ENCODE measurements around the gene CPE.

CPE gene

DNA sequence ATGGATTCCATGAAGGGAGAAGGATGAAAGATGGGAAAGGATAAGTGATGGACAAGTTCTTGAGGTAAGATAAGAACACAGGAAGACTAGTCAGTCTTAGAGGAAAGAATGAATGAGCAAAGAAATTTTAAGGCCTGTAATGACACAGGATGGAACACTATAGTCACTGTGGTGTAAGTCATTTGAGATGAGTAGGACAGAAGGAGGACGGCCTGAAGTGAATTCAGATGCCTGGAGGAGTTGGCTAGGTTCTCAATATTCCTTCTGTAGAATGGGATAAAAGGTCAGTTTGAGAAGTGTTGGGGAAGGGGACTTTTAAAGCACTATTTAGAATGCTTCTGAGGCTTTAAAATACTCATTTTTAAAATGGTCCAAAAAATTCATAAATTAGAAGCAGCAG, 47.4 kb upstream of the CPE start:
- peak overlapping the region; percentile 95; the same call in 1 of the 2 replicates for H3K9ac ChIP-seq (ENCODE audit: low read length)
- H3K9me2 ChIP-seq (ENCODE audit: low read depth, low read length): no peaks in the 10 kb centered on the region
- peaks cover 10% of the 10 kb centered on the region; the same call in 1 of the 2 replicates for H4K20me1 ChIP-seq (ENCODE audit: insufficient read depth, low read length)
- H3F3A ChIP-seq (ENCODE audit: insufficient read depth, low read length): no peaks in the 10 kb centered on the region
- H3K36me3 ChIP-seq (ENCODE audit: insufficient read depth, low read length): peaks cover 82% of the 10 kb centered on the region
- H3K27ac ChIP-seq (ENCODE audit: low read depth, low read length, poor library complexity, severe bottlenecking): no peak overlapping the region
- peak overlapping the region; percentile 96 for H3K4me2 ChIP-seq (ENCODE audit: low read length)
- H3K4me1 ChIP-seq (ENCODE audit: insufficient read depth, low read length, severe bottlenecking): peaks cover 64% of the 10 kb centered on the region
- TF ChIP-seq, protein P1, sequence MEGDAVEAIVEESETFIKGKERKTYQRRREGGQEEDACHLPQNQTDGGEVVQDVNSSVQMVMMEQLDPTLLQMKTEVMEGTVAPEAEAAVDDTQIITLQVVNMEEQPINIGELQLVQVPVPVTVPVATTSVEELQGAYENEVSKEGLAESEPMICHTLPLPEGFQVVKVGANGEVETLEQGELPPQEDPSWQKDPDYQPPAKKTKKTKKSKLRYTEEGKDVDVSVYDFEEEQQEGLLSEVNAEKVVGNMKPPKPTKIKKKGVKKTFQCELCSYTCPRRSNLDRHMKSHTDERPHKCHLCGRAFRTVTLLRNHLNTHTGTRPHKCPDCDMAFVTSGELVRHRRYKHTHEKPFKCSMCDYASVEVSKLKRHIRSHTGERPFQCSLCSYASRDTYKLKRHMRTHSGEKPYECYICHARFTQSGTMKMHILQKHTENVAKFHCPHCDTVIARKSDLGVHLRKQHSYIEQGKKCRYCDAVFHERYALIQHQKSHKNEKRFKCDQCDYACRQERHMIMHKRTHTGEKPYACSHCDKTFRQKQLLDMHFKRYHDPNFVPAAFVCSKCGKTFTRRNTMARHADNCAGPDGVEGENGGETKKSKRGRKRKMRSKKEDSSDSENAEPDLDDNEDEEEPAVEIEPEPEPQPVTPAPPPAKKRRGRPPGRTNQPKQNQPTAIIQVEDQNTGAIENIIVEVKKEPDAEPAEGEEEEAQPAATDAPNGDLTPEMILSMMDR (IDR thresholded peaks at IDR 0.05; ENCODE audit: low read length): no peak; the same call in 1 of the 2 replicates
- no peak for TF ChIP-seq EZH2 (IDR thresholded peaks at IDR 0.05; ENCODE audit: borderline replicate concordance, low read length)
- H2AFZ ChIP-seq (ENCODE audit: low read length): no peak overlapping the region
- H3K9me3 ChIP-seq (ENCODE audit: low read length): no peaks in the 10 kb centered on the region
- H3K4me3 ChIP-seq (ENCODE audit: low read depth, low read length, poor library complexity, severe bottlenecking): peak overlapping the region; percentile 96
- no peaks in the 10 kb centered on the region for H3K27me3 ChIP-seq (ENCODE audit: insufficient read depth, low read length)
- peaks cover 84% of the 10 kb centered on the region for H3K79me2 ChIP-seq (ENCODE audit: insufficient read depth, low read length)

DNA sequence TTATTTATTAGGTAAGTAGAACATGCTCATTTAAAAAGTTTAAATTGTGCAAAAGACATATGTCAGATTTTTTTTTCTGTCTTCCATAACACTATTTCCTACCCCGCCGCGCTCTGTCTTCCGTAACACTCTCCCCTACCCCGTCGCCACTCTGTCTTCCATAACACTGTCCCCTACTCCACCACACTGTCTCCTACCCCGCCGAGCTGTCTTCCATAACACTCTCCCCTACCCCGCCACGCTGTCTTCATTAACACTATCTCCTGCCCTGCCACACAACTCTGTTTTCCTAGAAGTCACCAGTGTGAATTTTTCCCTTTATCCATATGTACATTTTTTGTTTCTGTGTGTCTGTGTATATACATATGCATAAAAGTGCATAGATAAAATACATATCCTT, 47.0 kb upstream of the CPE start:
- no peaks in the 10 kb centered on the region for H3F3A ChIP-seq (ENCODE audit: insufficient read depth, low read length)
- H3K9me2 ChIP-seq (ENCODE audit: low read depth, low read length): no peaks in the 10 kb centered on the region
- H3K9me3 ChIP-seq (ENCODE audit: low read length): no peaks in the 10 kb centered on the region
- no peak overlapping the region for H3K27ac ChIP-seq (ENCODE audit: low read depth, low read length, poor library complexity, severe bottlenecking)
- H3K4me3 ChIP-seq (ENCODE audit: low read depth, low read length, poor library complexity, severe bottlenecking): peak overlapping the region; percentile 96
- no peak overlapping the region for H2AFZ ChIP-seq (ENCODE audit: low read length)
- peaks cover 87% of the 10 kb centered on the region for H3K36me3 ChIP-seq (ENCODE audit: insufficient read depth, low read length)
- peaks cover 10% of the 10 kb centered on the region; the same call in 1 of the 2 replicates for H4K20me1 ChIP-seq (ENCODE audit: insufficient read depth, low read length)
- peaks cover 89% of the 10 kb centered on the region for H3K79me2 ChIP-seq (ENCODE audit: insufficient read depth, low read length)
- H3K9ac ChIP-seq (ENCODE audit: low read length): peak overlapping the region; percentile 95; the same call in 1 of the 2 replicates
- H3K4me1 ChIP-seq (ENCODE audit: insufficient read depth, low read length, severe bottlenecking): peaks cover 61% of the 10 kb centered on the region
- TF ChIP-seq EZH2 (IDR thresholded peaks at IDR 0.05; ENCODE audit: borderline replicate concordance, low read length): no peak
- TF ChIP-seq, protein P1 (IDR thresholded peaks at IDR 0.05; ENCODE audit: low read length): no peak
- H3K4me2 ChIP-seq (ENCODE audit: low read length): peak overlapping the region; percentile 96
- no peaks in the 10 kb centered on the region for H3K27me3 ChIP-seq (ENCODE audit: insufficient read depth, low read length)

DNA sequence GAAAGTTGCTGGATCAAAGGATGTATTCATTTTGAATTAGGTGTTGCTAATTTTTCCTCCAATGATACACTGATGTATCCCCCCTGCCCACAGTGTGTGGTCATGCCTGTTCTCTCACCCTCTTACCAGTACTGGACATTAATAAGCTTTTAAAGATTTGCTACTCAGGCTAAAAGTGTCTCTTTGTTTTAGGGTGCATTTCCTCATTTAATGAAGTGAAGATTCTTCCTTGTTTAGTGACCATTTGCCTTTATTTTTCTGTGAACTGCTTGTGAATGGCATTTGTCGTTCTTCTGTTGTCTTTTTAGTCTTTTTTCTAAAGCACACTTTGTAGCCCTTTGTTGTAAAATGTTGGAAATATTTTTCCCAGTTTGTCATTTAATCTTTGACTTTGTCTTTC, 46.3 kb upstream of the CPE start:
- no peak overlapping the region for H3K27ac ChIP-seq (ENCODE audit: low read depth, low read length, poor library complexity, severe bottlenecking)
- TF ChIP-seq, protein P1 (IDR thresholded peaks at IDR 0.05; ENCODE audit: low read length): no peak
- no peak for TF ChIP-seq EZH2 (IDR thresholded peaks at IDR 0.05; ENCODE audit: borderline replicate concordance, low read length)
- peak overlapping the region; percentile 96 for H3K4me2 ChIP-seq (ENCODE audit: low read length)
- no peaks in the 10 kb centered on the region for H3F3A ChIP-seq (ENCODE audit: insufficient read depth, low read length)
- no peaks in the 10 kb centered on the region for H3K9me2 ChIP-seq (ENCODE audit: low read depth, low read length)
- peaks cover 94% of the 10 kb centered on the region for H3K36me3 ChIP-seq (ENCODE audit: insufficient read depth, low read length)
- H3K4me3 ChIP-seq (ENCODE audit: low read depth, low read length, poor library complexity, severe bottlenecking): peak overlapping the region; percentile 96
- no peaks in the 10 kb centered on the region for H3K27me3 ChIP-seq (ENCODE audit: insufficient read depth, low read length)
- no peak overlapping the region for H3K9ac ChIP-seq (ENCODE audit: low read length)
- no peak overlapping the region for H2AFZ ChIP-seq (ENCODE audit: low read length)
- H3K79me2 ChIP-seq (ENCODE audit: insufficient read depth, low read length): peaks cover 90% of the 10 kb centered on the region
- H3K4me1 ChIP-seq (ENCODE audit: insufficient read depth, low read length, severe bottlenecking): peaks cover 61% of the 10 kb centered on the region
- peaks cover 10% of the 10 kb centered on the region for H4K20me1 ChIP-seq (ENCODE audit: insufficient read depth, low read length)
- no peaks in the 10 kb centered on the region for H3K9me3 ChIP-seq (ENCODE audit: low read length)

All from OCI-LY1 (cell line).